Measurements from ENCODE around the gene RABGAP1L.

DNA sequence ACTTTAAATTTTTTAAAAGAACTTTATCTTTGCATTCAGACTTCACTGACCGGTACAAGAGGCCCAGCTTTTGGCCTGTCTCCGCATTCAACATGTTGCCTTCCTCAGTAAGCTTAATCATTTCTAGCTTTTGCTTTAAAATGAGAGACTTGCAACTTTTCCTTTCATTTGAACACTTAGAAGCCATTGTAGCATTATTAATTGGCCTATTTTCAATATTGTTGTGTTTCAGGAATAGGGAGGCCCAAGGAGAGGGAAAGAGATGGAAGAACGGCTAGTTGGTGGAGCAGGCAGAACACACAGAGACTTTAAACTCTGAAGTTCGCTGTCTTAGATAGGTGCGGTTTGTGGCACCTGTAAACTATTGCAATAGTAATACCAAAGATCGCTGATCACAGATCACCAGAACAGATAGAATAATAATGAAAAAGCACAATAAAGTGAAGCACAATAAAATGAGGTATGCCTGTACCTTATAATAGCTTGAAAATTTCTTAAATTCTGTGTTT lies 31.4 kb downstream of the RABGAP1L start:
- TF ChIP-seq POLR2A (IDR thresholded peaks at IDR 0.05; ENCODE audit: low read length) = no peak
- no peak for TF ChIP-seq GATA1 (IDR thresholded peaks at IDR 0.05; ENCODE audit: low read depth, low read length)

Data from erythroblast (primary cell).